ENCODE data around the gene DYSF.

- TF ChIP-seq POLR2AphosphoS5 (IDR thresholded peaks at IDR 0.05; ENCODE audit: borderline replicate concordance, low read depth, low read length) (no peak), EZH2 (IDR thresholded peaks at IDR 0.05) (no peak), FOXP2 (optimal IDR thresholded peaks at IDR 0.05; ENCODE audit: control extremely low read depth, extremely low read length, insufficient read depth) (no peak)
These were observed 123.8 kb downstream of the DYSF start for GRCh38 chr2:71577209-71577608.

All from SK-N-MC (cell line).